Measurements from ENCODE around the gene ERAS. TPM values are rescaled to one million over a fixed set of nuclear protein-coding genes. Genes with fewer than 3 reads are reported as not detected.

The ERAS gene
- not detected in 2 replicates for total RNA-seq
- polyA plus RNA-seq = 0.17 TPM in 1 of 2 replicates, not detected in the other

GRCh38 chrX:48826135-48826875, at the start of gene ERAS:
Gene ERAS, plus strand, starts transcription at chrX:48826513. Its CDS starts 2,611 bp downstream, at chrX:48829124.
- no peaks in the 10 kb centered on the region for H3K4me1 ChIP-seq (ENCODE audit: low read depth)
- no peaks in the 10 kb centered on the region for H3K36me3 ChIP-seq
- H3K27me3 ChIP-seq = peaks cover 9% of the 10 kb centered on the region
- H3K9me3 ChIP-seq (ENCODE audit: low read depth) = no peaks in the 10 kb centered on the region
- no peak within 1 kb of the TSS for H3K4me3 ChIP-seq
- DNase-seq (ENCODE audit: low read depth in 1 of 2, low spot score in 1 of 2) = no peak
- TF ChIP-seq CTCF (IDR thresholded peaks at IDR 0.05; ENCODE audit: low read depth, low read length) = no peak
- no peak within 1 kb of the TSS for H3K27ac ChIP-seq

- Histone ChIP-seq H3K36me3 (no peaks in the 10 kb centered on the region), H3K9me3 (ENCODE audit: low read depth) (no peaks in the 10 kb centered on the region), H3K27ac (no peak overlapping the region), H3K4me3 (no peak overlapping the region), H3K27me3 (no peaks in the 10 kb centered on the region), H3K4me1 (ENCODE audit: low read depth) (no peaks in the 10 kb centered on the region)
- no peak for TF ChIP-seq CTCF (IDR thresholded peaks at IDR 0.05; ENCODE audit: low read depth, low read length)
- DNase-seq (ENCODE audit: low read depth in 1 of 2, low spot score in 1 of 2) = no peak
These were observed 49.4 kb upstream of the ERAS start for GRCh38 chrX:48776818-48777439.

- Histone ChIP-seq H3K9me3 (ENCODE audit: low read depth) (no peaks in the 10 kb centered on the region), H3K27me3 (no peaks in the 10 kb centered on the region), H3K27ac (no peak overlapping the region), H3K4me3 (no peak overlapping the region), H3K4me1 (ENCODE audit: low read depth) (no peaks in the 10 kb centered on the region), H3K36me3 (no peaks in the 10 kb centered on the region)
- DNase-seq (ENCODE audit: low read depth in 1 of 2, low spot score in 1 of 2) = no peak
- no peak for TF ChIP-seq CTCF (IDR thresholded peaks at IDR 0.05; ENCODE audit: low read depth, low read length)
These were observed 46.9 kb upstream of the ERAS start for GRCh38 chrX:48779399-48779798.

- no peaks in the 10 kb centered on the region for H3K36me3 ChIP-seq
- H3K9me3 ChIP-seq (ENCODE audit: low read depth) = no peaks in the 10 kb centered on the region
- no peak for DNase-seq (ENCODE audit: low read depth in 1 of 2, low spot score in 1 of 2)
- no peak overlapping the region for H3K27ac ChIP-seq
- H3K27me3 ChIP-seq = no peaks in the 10 kb centered on the region
- H3K4me3 ChIP-seq = no peak overlapping the region
- H3K4me1 ChIP-seq (ENCODE audit: low read depth) = no peaks in the 10 kb centered on the region
- TF ChIP-seq CTCF (IDR thresholded peaks at IDR 0.05; ENCODE audit: low read depth, low read length) = no peak
These were observed 44.6 kb upstream of the ERAS start for GRCh38 chrX:48781705-48782104.

- no peak for DNase-seq (ENCODE audit: low read depth in 1 of 2, low spot score in 1 of 2)
- Histone ChIP-seq H3K4me1 (ENCODE audit: low read depth) (no peaks in the 10 kb centered on the region), H3K4me3 (no peak overlapping the region), H3K9me3 (ENCODE audit: low read depth) (no peaks in the 10 kb centered on the region), H3K36me3 (no peaks in the 10 kb centered on the region), H3K27me3 (no peaks in the 10 kb centered on the region), H3K27ac (no peak overlapping the region)
- TF ChIP-seq CTCF (IDR thresholded peaks at IDR 0.05; ENCODE audit: low read depth, low read length) = no peak
These were observed 44.1 kb upstream of the ERAS start for GRCh38 chrX:48782216-48782615.

Data from cardiac muscle cell (in vitro differentiated cells and primary cell).